Stimulated activated CD4-positive, alpha-beta T cell treated with anti-CD3 and anti-CD28 coated beads, TNF-alpha, amount 100 ng/mL, for 4 hours (primary cell): ENCODE results near the gene EN1.

Source experiments
- DNase-seq, 3 experiments: peaks; one replicate each; pipeline ENCODE4 v3.0.0-alpha.2; 2020; ENCODE audit warnings: low read depth in 3 of 3

The EN1 gene

GRCh38 chr2:118822572-118822971 lies 24.9 kb downstream of the EN1 start:
- DNase-seq, result no peak

GRCh38 chr2:118822015-118822414 lies 25.4 kb downstream of the EN1 start:
- no peak for DNase-seq

GRCh38 chr2:118817469-118817868 lies 30.0 kb downstream of the EN1 start:
- DNase-seq, result no peak

GRCh38 chr2:118816669-118817068 lies 30.8 kb downstream of the EN1 start:
- DNase-seq, result no peak

- no peak for DNase-seq
These were observed 31.7 kb downstream of the EN1 start for GRCh38 chr2:118815731-118816130.

- no peak for DNase-seq
These were observed 32.1 kb downstream of the EN1 start for GRCh38 chr2:118815314-118815713.

GRCh38 chr2:118814368-118814767 lies 33.1 kb downstream of the EN1 start:
- no peak for DNase-seq

GRCh38 chr2:118813601-118814339 lies 33.7 kb downstream of the EN1 start:
- DNase-seq, result no peak

- DNase-seq, result no peak
These were observed 34.3 kb downstream of the EN1 start for GRCh38 chr2:118813111-118813510.

GRCh38 chr2:118812552-118812951 lies 34.9 kb downstream of the EN1 start:
- no peak for DNase-seq

GRCh38 chr2:118811514-118812115 lies 35.8 kb downstream of the EN1 start:
- no peak for DNase-seq

- DNase-seq, result no peak
These were observed 36.7 kb downstream of the EN1 start for GRCh38 chr2:118810766-118811165.

- DNase-seq, result no peak
These were observed 39.0 kb downstream of the EN1 start for GRCh38 chr2:118808429-118808809.

GRCh38 chr2:118807668-118808428 lies 39.6 kb downstream of the EN1 start:
- no peak for DNase-seq

- no peak for DNase-seq
These were observed 40.4 kb downstream of the EN1 start for GRCh38 chr2:118806797-118807667.

GRCh38 chr2:118805064-118805690 lies 42.3 kb downstream of the EN1 start:
- no peak for DNase-seq

- DNase-seq, result no peak
These were observed 44.4 kb downstream of the EN1 start for GRCh38 chr2:118803012-118803411.

GRCh38 chr2:118801151-118801550 lies 46.3 kb downstream of the EN1 start:
- no peak for DNase-seq

GRCh38 chr2:118800736-118801135 lies 46.7 kb downstream of the EN1 start:
- DNase-seq, result no peak

- DNase-seq, result no peak
These were observed 52.9 kb downstream of the EN1 start for GRCh38 chr2:118794546-118794945.
